GM12874 (cell line): ENCODE data around the gene FOLR2.

ENCODE experiments used
- TF ChIP-seq, protein P1 (sequence below): IDR thresholded peaks from 2 replicates; pipeline ENCODE4 v1.5.1; 2011; ENCODE audit warnings: low read depth, mild to moderate bottlenecking, control low read depth, low read length, moderate library complexity; ENCODE audit not compliant: insufficient read depth

FOLR2 gene

DNA sequence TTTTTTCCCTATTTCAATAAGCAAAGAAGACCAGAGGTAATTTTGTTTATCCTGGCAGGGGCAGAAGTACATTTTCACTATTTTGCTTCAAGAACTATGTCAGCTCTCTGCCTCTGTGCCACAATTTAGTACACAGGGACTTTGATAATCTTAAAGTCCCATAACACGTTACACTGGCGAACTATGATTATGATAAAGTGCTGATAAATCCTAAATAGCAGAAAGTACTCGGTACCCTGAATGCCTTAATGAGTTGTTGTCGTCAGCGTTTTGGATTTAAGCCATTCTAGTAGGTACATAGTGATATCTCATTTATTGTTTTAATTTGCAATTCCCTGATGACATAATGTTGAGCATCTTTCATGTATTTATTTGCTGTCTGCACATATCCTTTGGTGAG, 44.0 kb downstream of the FOLR2 start:
- TF ChIP-seq, protein P1, sequence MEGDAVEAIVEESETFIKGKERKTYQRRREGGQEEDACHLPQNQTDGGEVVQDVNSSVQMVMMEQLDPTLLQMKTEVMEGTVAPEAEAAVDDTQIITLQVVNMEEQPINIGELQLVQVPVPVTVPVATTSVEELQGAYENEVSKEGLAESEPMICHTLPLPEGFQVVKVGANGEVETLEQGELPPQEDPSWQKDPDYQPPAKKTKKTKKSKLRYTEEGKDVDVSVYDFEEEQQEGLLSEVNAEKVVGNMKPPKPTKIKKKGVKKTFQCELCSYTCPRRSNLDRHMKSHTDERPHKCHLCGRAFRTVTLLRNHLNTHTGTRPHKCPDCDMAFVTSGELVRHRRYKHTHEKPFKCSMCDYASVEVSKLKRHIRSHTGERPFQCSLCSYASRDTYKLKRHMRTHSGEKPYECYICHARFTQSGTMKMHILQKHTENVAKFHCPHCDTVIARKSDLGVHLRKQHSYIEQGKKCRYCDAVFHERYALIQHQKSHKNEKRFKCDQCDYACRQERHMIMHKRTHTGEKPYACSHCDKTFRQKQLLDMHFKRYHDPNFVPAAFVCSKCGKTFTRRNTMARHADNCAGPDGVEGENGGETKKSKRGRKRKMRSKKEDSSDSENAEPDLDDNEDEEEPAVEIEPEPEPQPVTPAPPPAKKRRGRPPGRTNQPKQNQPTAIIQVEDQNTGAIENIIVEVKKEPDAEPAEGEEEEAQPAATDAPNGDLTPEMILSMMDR: no peak

- TF ChIP-seq, protein P1: no peak
Measured at GRCh38 chr11:72263361-72263760, 46.8 kb downstream of the FOLR2 start.

GRCh38 chr11:72265951-72266350, 49.4 kb downstream of the FOLR2 start:
- TF ChIP-seq, protein P1: no peak

DNA sequence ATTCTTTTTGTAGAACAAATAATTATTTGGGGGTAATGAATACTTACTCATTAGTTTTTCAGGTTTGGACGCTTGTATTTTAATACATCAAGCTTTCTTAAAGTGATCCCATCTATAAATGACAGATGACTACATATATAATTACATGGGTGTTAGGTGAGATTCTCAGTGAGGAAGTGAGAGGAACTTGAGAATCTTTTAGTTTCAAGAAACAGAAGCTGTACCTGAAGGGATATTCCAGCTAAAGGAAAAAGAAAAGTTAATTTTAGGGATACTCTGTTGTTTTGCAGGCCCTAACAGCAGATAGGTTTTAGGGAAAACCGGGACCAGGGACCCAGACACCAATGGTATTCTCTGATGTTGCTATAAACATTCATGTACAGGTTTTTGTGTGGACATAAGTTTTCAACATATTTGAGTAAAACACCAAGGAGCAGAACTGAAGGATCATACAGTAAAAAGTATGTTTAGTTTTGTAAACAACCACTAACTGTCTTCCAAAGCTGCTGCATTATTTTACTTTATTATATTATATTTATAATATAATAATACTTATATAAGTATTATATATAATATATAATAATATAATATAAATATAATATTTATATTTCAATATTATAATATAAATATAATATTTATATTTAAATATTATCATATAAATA, 51.5 kb downstream of the FOLR2 start:
- TF ChIP-seq, protein P1: no peak
